ENCODE data around the gene ZDHHC8. TPM values are rescaled to one million over a fixed set of nuclear protein-coding genes. Genes with fewer than 3 reads are reported as not detected.
A peak's percentile ranks its signal among the peaks of the same experiment; 100 is the strongest.

The ZDHHC8 gene
- total RNA-seq, 1 experiment from 2014 or later: 7.8 TPM

DNA sequence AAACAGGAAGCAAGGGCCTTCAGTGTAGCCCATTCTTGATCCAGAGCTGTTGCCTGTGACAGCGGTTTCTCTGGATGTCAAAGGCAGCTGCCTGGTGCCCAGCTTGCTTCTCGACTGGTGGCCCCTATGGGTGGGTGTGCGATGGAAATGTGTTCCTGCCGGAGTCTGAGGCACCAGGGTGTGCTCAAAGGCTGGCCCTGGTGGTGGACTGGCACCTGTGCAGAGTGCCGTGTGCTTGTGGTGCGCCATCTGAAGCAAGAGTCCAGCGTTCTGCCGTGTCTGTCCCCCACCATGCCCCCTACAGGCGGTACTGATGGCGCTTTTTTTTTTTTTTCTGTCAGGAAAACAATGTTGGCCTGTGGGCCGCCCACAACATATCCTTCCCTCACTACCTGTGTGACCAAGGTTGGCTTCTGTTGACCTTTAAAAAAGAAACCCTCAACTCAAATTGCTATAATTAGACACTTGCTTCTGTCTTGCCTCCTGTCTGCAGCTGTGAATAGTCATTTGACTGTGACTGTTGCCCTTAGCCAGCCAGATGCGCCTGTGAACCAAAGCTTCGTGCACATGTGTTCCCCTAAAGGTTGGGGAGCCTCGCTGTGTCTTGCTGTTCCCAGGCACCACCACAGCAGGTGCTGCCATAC lies 20.4 kb upstream of the ZDHHC8 start:
- in situ Hi-C loops (cut with HindIII; ENCODE audit: low sequenced_read_pairs): no loop called here
- peak; percentile 51 for DNase-seq (ENCODE audit: low spot score)

DNA sequence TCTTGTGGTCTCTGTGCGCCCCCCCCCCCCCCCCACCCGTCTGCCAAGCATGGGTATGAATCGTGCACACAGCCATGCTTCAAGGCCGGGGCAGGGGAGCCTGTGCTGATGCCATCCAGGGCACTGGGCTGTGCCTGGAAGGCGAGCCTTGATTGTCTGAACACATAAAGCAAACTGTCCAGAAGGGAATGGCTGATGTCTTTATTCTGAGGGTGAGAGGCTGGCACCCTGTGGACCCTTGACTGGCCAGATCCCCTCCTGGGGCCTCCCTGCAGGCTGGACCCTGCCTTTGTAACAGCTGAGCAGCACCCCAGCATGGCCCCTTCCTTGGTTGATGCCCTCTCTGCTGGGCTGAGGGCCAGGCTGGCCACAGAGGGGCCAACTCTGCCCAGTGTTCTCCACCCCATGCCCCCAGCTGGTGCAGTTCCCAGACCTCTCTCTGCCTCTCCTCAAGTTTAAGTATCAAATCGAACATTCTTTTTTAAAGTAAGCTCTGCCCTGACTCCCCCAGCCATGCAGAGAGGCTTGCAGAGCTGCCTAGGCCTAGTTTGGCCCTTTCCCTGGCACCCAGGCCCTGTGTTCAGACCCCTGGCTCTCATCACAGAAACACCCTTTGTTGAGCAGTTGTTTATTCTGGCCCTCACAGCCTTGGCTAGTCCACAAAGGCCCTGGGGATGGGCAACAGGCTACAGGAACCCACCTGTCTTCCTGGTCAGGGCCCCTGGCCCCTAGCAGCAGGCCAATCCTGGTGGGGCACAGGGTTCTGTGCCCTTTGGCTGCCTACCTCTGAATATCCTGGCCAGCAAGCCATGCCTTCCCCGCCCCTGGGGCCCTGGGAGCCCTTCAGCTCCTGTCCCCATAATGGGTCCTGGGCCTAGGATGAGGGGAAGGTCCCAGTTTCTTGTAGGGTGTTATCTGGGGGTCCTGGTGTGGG lies 19.6 kb upstream of the ZDHHC8 start:
- in situ Hi-C loops (cut with HindIII; ENCODE audit: low sequenced_read_pairs): no loop called here
- no peak for DNase-seq (ENCODE audit: low spot score)

DNA sequence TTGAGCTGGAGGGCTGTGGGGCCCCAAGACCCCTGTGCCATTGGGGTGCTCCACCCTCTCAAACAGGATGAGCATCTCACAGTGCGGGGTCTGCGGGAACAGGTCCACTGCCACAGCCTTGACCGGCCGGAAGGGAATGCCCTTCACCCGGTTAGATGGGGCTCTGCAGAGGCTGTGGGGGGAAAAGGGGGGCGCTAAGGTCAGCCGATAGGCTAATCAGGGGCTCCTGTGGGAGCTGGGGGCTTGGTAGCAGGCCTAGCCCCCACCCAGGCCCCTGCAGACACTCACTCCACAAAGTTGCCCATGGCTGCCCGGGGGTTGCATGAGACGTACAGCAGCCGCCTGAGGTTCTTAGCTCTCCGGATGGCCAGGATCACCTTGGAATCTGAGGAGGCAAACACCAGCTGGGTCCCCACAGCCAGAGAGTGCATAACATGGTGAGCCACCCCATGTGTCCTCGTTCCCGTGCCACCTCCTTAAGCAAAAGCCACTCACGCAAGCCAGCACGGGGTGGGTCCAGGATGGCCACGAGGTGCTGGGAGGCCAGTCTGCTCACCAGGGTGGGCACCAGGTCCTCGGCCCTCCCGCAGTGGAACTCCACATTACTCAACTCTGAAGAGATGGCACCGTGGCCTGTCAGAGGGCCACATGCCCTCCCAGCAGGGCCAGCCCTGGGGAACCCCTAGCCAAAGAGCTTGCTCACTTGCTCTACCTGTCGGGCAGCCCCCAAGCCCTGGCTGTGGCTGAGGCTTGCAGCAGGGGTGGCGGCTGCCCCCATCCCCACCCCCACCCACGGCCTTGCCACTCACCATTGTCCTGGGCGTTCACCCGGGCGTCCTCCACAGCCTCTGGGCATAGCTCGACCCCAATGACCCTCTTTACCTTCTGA lies 18.7 kb upstream of the ZDHHC8 start:
- in situ Hi-C loops (cut with HindIII; ENCODE audit: low sequenced_read_pairs): no loop called here
- DNase-seq (ENCODE audit: low spot score): no peak

DNA sequence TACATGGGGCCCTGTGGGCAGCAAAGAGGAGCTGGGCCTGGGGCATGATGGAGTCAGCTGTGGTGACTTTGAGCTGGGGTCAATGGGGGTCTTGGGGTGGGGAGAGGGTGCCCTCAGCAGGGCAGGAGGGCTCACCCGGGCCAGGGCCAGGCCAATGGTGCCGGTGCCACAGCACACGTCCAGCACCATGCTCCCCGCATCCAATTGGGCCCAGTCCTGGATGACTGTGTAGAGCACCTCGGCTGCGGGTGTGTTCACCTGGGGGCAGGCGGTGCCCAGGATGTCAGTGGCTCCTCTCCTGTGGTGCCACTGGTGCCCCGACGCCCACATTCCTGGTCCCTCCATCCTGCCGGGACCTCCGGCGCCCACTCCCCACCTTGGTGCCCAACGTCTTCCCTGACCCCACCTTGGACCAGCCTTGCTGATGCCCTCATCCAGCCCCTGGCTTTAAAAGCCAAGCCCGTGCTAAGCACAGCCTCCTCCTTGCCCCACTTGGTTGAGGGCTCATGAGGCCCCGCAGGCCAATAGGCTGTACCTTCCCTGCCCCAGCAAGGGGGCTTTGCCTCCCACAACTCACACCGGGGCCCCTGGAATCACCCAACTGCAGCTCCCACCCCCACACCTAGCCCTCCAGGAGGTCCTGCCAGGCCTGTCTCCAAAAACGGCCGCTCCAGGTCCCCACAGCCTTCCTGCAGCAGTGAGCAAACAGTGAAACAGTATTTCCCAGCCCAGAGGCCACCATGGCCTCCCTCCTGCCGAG lies 17.9 kb upstream of the ZDHHC8 start:
- no peak for DNase-seq (ENCODE audit: low spot score)
- in situ Hi-C loops (cut with HindIII; ENCODE audit: low sequenced_read_pairs): no loop called here

DNA sequence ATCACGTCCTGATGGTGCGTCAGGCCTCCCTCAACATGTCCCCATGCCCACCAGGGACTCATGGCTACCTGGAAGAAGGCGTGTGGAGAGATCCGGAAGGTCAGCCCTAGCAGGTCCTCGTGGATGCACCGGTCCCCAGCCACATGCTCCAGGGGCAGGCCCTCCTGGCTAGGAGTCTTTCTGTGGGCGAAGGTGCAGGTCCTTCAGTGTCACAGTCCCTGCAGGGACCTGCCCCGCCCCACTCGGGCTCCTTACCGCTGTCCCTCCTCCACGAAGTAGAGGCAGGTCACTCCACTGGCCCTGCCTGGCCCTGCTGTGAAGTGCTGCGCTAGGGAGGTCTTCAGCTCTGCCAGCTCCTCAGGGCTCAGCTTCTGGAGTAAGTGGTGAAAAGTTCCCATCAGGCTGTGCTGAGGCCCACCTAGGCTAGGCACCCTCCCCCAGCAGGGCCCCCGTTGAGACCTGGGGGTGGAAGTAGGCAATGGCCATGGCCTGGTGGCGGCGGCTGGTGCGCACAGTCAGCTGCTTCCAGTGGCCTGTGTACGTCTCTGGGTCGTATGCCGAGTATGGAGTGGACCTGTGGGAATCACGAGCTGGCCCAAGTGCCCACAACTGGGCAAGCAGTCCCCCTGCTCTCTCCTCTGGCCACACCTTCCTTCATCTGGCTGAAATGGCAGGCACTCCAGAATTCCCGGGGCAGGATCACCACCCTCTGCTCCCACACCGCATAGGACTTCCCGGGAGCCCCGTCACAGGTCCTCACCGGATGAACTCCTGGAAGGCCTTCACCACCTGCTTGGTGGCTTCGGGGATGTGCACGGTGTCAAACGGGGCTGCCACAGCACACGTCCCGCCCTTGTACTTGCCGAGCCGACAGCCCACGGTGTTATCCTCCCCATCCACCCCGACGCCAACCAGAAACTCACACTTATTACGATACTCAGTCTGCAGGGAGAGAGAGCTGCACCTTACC lies 16.8 kb upstream of the ZDHHC8 start:
- in situ Hi-C loops (cut with HindIII; ENCODE audit: low sequenced_read_pairs): no loop called here
- DNase-seq (ENCODE audit: low spot score): no peak

DNA sequence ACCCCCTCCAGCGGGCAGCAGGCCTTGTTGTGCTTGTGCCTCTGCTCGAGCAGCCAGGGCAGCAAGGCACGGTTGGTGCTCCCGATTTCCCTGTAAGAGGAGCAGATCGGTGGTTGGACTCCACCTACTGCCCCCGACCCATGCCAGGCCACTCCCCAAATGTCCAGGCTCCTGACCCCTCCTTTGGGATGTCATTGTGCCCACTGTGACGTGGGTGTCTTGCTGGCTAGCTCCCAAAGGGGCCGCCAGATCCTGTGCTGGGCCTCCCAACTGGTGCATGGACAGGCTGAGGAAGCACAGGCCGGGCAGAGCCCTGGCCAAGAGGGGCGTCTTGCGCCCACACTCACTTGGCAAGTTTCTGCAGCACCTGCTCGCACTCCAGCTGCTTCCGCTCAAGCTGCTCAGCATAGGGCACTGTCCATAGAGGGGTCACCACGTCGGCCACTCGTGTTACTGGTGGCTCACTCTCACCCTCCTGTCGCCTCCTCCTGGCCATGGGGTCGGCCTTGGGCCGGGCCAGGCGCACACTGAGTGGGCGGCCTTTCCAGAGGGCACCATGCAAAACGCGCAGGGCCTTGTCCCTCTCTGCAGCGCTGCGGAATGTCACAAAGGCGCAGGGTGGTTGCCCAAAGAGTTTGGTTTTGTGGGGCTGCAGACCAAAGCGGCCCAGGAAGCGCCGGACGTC lies 15.8 kb upstream of the ZDHHC8 start, which contains the start of gene RANBP1:
Gene RANBP1, plus strand, starts transcription at position 414 of the 685 bp plus-strand sequence. Its CDS starts 81 bp downstream, at position 495.
- in situ Hi-C loops (cut with HindIII; ENCODE audit: low sequenced_read_pairs): no loop called here
- no peak for DNase-seq (ENCODE audit: low spot score)

DNA sequence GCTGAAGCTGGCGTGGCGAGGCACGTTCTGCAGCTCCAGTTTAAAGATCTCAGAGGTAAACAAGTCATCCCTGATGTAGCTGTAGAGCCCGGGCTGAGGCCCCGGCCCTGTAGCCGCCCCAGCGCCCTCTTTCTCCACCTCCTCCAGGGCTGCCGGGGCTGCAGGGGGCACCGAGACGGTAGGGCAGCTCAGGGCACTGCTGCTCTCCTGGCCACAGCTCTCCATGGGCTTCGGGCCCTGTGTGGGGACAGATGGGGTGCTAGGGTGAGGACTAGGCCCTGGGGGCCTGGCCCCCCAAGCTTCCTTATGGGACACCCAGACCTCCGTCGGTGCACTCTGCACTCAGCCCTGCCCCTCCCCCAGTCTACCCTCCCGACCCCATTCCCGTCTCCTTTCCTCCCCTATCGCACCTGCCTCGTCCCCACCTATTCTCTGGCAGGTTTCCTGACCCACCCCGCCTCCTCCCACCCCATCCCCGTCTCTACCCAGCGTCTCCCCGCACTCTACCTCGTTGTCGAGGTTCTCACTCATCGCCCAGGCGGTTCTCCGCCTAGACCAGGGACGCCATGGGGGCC lies 15.1 kb upstream of the ZDHHC8 start:
- no peak for DNase-seq (ENCODE audit: low spot score)
- in situ Hi-C loops (cut with HindIII; ENCODE audit: low sequenced_read_pairs): no loop called here

DNA sequence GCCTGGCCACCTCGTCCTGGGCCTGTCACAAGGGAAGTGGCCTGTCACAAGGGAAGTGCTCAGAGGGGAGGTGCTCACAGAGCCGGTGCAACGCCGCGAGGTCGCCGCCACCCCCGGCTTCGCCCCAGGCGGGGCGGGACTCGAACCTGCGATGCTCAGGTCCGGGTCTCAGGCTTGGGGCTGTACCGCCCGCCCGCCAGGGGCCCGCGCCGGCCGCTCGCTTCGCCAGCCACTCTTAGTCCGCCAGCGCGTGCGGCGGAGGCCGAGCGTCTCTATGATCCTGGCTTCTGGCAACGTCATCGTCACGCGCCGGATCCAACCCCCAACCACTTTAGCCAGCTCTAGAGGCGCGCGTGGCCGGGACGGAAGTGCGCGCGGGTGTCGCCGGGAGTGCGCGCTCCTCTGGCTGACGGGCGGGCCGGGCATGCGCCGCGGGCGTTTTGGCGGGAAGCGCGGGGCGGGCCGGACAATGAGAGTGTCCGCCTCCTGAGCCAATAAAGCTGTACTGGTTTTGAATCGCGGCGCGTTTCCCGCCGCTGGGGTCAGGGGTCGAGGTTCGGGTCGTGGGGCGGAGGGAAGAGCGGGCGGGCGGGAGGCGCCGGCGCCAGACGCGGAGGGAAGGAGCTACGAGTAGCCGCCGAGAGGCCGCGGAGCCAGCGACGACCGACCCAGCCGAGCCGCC lies 14.5 kb upstream of the ZDHHC8 start, which contains the start of gene TRMT2A:
Gene TRMT2A, minus strand, starts transcription at position 276 of the 682 bp plus-strand sequence. CDS start 320 bp downstream, outside the sequence.
- in situ Hi-C loops (cut with HindIII; ENCODE audit: low sequenced_read_pairs): no loop called here
- DNase-seq (ENCODE audit: low spot score): peak; percentile 95

DNA sequence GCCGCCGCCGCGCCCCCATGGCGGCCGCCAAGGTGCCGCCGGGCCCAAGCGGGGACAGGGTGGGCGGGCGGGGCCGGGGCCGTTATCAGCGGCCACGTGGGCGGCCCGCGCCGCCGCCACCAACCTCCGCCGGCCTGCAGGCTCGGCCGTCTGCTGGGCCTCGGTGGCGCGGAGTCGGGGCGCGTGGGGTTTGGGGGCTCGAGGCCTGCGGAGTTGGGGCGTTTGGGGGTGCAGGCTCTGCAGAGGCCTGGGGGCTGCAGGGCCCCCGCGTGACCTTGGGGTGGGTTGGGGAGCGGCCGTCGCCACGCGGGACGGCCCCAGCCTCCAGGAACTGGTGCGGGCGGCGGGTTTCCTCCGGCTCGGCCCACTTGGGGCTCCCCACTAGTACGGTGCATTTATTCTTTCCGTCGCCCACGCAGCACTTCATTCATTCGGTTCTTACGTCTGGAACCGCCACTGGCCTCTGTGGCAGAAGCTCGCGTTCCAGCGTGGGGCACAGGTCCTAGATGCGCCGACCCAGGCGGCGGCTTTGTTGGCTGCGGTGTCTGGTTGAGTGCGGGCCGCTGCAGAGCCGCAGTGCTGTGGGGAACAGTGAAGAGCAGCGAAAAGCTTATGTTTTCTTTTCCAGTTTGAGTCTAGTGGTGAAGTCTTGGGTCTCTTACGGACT lies 13.8 kb upstream of the ZDHHC8 start:
- in situ Hi-C loops (cut with HindIII; ENCODE audit: low sequenced_read_pairs): no loop called here
- no peak for DNase-seq (ENCODE audit: low spot score)

DNA sequence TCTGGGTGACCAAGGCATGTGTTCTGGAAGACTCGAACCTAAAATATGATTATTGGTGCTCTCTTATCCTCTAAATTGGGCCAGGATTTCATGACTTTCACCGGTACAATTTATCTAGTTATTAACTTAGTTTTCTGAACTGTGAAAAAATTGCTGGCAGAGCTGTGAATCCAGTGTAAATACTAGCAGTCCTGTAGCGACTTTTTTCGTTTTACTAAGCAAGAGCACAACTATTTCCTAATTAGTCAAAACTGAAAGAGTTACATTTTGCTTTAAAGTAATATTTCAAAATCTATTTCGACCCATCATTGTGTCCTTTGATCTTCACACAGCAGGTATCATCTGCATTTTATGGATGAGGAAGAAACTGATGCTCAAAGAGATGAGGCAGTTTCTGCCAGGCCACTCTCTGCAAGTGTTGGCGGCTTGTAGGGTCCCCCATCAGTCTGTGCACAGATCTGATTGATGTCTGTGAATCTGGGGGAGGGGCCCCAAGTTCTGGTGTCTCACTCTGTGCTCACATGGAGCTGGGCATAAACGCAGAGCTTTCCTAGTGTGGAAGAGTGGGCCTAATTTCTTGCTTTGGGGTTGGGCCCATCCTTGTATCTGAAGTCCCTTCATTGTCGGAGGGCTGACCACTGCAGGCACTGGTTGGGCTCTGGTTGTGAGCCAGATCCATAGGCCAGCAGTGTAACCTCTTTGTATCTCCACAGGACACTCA lies 13.1 kb upstream of the ZDHHC8 start:
- no peak for DNase-seq (ENCODE audit: low spot score)
- in situ Hi-C loops (cut with HindIII; ENCODE audit: low sequenced_read_pairs): no loop called here

DNA sequence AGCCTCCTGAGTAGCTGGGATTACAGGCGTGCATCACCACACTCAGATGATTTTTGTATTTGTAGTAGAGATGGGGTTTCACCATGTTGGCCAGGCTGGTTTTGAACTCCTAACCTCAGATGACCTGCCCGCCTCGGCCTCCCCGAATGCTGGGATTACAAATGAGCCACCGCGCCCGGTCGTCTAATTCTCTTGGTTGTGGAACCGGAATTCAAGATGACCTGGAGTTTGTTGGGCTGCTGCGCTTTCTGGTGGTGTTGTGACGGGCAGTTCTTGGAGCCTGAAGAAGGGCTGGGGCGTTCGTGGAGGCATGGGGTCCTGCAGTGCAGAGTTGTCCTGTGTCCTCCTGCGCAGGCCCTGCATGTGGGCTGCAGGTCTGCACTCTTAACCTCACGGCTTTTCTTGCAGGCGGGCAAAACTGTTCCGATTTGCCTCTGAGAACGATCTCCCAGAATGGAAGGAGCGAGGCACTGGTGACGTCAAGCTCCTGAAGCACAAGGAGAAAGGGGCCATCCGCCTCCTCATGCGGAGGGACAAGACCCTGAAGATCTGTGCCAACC lies 9.7 kb upstream of the ZDHHC8 start:
- no peak for DNase-seq (ENCODE audit: low spot score)
- in situ Hi-C loops (cut with HindIII; ENCODE audit: low sequenced_read_pairs): no loop called here

DNA sequence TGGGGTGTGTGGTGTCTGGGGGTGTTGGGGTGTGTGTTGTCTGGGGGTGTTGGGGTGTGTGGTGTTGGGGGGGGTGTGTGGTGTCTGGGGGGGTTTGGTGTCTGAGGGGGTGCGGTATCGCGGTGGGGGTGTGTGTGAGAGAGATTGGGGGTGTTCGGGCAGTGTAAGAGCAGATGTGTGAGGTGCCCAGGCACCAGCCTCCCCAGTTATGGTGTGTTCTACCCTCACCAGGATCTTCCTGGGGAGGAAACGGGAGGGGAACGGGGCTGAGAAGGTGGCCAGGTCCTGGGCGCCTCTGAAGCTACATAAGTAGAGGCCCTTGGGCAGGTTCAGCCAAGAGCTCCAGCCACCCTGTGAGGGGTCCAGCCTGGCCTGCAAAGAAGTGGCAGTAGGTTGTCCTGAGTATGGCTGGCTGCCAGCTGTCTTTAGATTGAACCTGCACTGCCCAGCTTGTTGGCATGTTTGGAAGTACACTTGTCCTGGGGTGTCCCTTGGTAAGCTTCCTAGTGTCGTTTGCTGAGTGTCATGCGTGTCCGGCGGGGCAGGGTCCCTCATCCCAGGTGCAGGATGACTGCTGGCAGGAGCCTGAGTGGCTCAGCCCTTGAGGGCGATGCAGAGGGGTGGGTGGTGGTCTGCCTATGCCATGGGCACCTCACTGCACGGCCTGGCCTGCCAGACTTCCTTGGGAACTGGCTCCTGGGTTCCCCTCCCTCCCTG lies 8.1 kb upstream of the ZDHHC8 start:
- DNase-seq (ENCODE audit: low spot score): no peak
- in situ Hi-C loops (cut with HindIII; ENCODE audit: low sequenced_read_pairs): no loop called here

DNA sequence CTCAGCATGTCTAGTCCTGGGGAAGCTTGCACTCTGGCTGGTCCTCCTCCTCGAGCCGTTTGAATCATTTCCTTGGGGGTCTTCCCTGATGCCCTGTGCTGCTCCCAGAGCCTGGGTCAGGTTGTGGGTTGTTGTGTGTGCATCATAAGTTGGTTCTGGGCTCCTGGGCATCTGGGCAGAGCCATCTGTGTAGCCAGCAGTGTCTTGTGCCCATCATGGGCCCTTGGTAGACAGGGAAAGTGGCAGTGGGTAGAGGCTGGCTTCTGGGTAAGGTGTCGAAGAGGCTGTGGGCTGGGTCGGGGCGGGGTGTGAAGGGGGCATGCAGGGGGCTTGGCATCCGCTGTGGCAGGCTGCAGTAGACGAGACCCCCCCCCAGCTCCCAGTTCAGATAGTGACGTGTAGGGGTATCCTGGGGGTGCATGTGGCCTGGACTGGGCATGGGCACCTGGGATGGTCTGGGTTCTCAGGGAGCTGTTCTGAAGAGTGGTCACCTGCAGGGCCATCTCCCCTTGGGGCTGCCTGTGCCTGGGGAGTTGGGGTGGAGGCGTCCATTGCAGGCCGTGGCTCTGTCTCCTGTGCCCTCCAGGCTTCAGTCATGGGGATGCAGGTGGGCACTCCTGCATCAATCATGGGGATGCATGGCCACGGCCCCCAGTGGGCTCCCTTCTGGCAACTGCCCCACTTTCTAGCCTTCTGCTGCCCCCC lies 7.4 kb upstream of the ZDHHC8 start:
- in situ Hi-C loops (cut with HindIII; ENCODE audit: low sequenced_read_pairs): no loop called here
- no peak for DNase-seq (ENCODE audit: low spot score)
